Bone marrow (tissue), 2 donors: ENCODE results near the gene THBS3.
"Not testable (repeated sequence)": the region's sequence is repeated elsewhere in the genome, so short reads cannot be mapped to it uniquely, and the experiment has no call there.

ENCODE experiments used
- DNase-seq, 2 donors: peaks; one replicate each; lab custom pipeline; 2025; lab: John Stamatoyannopoulos, UW

The THBS3 gene

GRCh38 chr1:155233502-155233901 is 25.8 kb upstream of the THBS3 start:
- not testable (repeated sequence) for DNase-seq

GRCh38 chr1:155232001-155232978 is 24.6 kb upstream of the THBS3 start:
- DNase-seq: not testable (repeated sequence)

- DNase-seq: not testable (repeated sequence)
Measured at GRCh38 chr1:155231302-155231701, 23.6 kb upstream of the THBS3 start.

GRCh38 chr1:155228096-155228427 is 20.4 kb upstream of the THBS3 start:
- no peak for DNase-seq

DNA sequence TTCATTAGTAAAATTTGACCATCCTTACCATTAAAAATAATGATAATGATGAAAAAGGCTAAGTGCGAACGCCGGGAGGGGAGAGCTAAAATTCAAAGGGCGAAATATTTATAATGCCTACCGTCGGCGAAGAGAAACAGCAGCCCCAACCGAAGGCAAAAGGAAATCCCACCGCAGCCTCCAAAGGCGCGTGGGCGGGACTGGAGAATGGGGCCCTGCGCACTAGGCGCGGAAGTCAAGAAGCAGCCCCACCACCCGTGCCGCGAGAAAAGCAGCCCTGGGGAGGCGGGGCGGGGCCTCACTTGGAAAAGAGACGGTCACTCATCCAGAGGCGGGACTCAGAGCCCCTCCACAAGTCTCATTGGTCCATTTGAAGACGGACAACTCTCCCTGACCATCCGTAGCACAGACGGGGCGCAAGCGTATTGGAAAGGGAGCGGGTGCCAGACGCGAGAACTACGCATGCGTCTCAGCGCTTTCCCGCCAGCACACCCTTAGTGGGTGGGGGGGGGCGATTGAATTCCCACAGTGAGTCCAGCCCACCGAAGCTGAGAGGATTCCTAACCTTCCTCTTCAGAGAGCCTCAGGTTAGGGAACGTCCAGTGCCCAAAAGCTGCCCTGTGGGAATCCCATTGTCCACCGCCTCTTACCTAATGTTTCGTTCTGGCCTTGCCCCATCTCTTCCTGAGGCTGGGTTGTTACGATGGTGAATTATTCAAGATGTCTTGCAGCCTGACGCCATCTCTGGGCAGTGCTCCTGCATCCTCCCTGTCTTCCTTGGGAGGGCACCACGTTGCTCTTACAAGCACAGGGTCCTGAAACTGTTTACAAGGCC is 19.8 kb upstream of the THBS3 start:
- DNase-seq: peak; percentile 79 to 95

DNA sequence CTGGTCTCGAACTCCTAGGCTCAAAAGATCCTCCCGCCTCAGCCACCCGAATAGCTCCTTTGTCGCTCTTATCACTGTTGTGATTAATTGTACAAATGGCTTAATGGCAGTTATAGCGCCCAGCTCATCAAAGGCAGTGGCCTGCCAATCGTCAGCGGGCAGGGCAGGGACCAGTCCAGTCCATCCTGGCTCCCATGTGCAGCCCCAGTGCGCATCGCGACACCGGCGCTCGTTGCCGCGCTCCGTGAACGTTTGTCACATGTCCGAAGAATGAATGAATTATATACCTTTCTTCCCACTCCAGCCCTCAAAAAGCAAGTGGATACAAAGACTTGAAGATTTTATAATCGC is 19.2 kb upstream of the THBS3 start:
- no peak for DNase-seq

DNA sequence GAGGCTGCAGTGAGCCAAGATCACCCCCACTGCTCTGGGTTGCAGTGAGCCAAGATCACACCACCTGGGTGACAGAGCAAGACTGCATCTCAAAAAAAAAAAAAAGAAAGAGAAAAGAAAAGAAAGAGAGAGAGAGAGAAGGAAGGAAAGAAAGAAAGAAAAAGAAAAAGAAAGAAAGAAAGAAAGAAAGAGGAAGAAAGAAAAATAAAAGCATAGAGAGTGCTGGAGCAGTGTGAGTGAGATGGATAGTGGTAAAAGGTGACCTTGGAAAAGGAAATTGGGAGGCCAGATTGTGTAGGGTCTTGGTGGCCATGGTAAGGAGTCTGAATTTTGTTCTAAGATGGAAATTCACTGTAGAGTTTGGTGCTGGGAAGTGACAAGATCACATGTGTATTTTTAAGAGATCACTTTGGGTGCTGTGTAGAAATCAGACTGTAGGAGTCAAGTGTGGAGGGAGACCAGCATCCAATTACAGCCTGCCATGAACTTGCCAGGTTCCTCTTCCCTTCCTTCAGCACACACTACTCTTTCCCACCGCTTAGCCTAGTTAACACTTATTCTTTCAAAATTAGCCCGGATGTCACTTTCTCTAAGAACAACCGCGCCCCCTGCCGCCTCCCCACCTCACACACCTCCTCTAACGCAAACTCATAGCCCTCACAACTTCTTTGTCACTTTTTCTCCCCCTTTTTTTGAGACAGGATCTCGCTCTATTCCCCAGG is 18.7 kb upstream of the THBS3 start:
- DNase-seq: peak; percentile 45 to 95

GRCh38 chr1:155225404-155225759 is 17.7 kb upstream of the THBS3 start:
- DNase-seq: not testable (repeated sequence)

DNA sequence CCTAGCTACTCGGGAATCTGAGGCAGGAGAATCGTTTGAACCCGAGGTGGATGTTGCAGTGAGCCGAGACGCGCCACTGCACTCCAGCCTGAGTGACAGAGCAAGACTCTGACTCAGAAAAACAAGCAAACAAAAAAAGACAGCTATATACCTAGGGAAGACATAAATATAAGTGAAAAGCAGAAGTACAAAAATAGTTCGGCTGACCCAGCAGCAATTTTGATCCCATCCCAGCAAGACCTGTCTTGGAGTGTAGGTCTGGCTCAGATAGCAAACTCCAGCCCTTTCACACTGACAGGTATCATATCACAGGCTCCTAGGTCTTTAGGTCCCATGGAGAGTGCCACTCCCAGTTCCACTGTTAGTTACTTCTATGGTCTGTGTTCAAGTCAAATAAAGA is 15.3 kb upstream of the THBS3 start:
- DNase-seq: peak in 1 of 2 donors; percentile 65

DNA sequence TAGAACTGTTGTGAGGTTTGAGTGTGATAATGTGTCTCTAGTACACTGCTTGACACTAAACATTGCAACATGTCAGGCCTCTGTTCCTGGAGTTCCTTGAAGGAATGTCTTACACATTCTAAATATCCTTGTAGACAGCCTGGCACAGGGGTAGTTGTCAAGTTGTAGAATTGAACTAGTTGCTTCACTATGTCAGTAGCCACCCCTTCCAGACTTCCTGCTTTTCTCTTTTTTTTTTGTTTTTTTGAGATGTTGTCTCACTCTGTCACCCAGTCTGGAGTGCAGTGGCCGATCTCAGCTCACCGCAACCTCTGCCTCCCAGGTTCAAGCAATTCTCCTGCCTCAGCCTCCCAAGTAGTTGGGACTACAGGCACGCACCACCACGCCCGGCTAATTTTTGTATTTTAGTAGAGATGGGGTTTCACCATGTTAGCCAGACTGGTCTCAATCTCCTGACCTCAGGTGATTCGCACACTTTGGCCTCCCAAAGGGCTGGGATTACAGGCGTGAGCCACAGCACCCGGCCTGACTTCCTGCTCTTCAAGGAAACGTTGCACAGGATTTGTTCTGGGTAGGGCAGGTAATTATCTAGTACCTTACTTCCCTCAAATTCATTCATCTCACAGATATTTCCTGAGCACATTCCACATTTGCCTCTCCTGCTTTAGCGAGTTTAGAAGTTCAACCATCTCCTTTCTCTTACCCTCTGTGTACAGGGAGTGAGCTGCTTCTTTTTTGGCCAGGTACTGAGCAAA is 12.7 kb upstream of the THBS3 start:
- DNase-seq: not testable (repeated sequence)

GRCh38 chr1:155219592-155220031 is 11.9 kb upstream of the THBS3 start:
- peak in 1 of 2 donors; percentile 19 for DNase-seq

DNA sequence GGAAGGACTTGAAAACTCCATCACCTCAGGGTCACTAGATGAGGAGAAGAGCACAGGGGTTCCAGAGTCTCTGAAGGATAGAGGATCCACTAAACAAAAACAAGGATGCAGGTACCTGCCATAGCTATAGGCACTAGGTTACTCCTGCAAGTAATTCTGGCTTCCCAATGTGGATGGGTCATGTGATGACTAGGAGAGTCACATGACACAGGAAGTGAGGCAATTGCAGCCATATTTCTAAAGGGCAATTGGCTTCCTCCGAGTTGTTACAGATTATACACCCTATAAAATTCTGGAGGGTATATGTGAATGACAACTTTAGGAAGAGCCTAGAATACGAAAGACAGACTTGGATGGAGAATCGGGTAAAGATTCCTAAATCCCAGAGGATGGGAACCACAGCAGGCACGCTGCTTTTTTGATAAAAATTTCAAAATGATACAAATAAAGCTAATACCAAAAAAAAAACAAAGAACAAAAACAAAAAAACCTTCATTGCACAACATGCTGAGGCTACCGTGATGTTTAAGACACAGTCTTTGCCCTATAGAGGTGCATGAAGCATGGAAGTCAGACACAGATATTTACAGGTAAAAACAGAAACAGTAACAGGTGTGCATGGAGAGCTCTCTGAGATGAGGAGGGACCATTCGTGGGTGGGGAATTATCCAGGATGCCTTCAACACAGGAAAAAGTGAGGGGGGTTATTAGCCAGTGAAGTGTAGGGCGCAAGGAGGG is 11.3 kb upstream of the THBS3 start:
- no peak for DNase-seq

GRCh38 chr1:155214702-155215101 is 7.0 kb upstream of the THBS3 start:
- not testable (repeated sequence) for DNase-seq

GRCh38 chr1:155212051-155212440 is 4.3 kb upstream of the THBS3 start:
- DNase-seq: not testable (repeated sequence)

GRCh38 chr1:155211381-155212050 is 3.8 kb upstream of the THBS3 start:
- DNase-seq: not testable (repeated sequence)

GRCh38 chr1:155210314-155211104 is 2.8 kb upstream of the THBS3 start:
- DNase-seq: no peak

DNA sequence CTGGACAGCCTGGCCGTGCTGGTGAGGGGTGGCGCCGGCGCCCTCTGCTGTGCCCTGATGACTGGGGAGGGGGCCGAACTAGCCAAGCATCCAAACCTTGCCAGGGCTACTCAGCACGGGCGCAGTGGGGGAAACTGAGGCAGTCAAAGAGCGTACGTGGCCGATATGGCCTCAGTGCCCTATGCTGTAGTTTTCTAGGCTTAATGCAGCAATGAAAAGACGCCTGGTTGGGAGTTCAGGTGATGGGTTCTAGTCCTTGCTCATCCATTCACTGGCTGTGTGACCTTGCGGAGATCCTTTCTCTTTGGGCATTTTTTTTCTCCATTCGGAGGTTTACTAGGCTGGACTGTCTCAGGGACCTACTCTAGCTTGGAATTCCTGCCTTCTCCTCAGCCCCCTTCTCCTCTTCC is 1.6 kb upstream of the THBS3 start:
- DNase-seq: no peak

DNA sequence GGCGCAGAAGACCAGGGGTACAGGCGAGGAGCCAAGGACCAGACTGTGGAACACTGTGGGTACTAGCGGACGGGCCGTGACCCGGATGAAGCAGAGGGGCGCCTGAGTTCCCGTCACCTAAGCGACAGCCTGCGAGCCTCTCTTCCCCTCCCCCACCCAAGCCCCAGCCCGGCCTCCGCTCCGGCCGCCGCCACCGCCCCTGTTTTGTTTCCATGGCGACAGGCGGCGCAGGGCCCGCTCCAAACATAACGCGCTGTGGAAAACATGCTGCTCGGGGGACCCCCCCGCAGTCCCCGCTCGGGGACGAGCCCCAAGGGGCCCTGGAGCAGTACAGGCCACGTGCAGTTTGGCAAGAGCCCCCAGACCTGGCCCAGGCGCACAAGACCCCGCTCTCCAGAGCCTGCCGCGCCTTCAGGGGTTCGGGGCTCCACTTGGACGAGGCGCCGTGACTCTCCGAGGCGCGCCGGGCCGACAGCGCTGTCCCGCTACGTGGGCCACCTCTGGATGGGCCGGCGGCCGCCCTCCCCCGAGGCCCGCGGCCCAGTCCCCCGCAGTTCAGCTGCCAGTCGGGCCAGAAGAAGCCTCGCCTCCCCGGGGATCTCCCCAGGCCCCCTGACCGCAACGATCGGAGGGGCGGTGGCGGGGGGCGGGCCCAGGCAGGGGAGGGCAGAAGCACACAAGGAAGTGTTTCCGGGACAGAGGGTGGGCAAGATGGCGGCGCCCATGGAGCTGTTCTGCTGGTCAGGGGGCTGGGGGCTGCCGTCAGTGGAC is 1.0 kb upstream of the THBS3 start, which contains the start of gene MTX1:
TSS of gene MTX1 (plus strand) at position 155 of the 771 bp plus-strand sequence. CDS start at position 265, 110 bp downstream.
- peak; percentile 61 to 91 for DNase-seq
